Cardiac fibroblast (primary cell): ENCODE measurements around the gene S100A1.
"Not testable (repeated sequence)": the region's sequence is repeated elsewhere in the genome, so short reads cannot be mapped to it uniquely, and the experiment has no call there.

Experiments
- DNase-seq, 2 donors: peaks; one replicate each; pipeline versions ENCODE4 v3.0.0 to v3.0.0-alpha.2; 2010; ENCODE audit warnings: low read depth in 2 of 2
- H3K4me3 ChIP-seq, 2 donors: replicated peaks in 1 of 2; 1 replicate in 1 of 2; 2 replicates in 1 of 2; pipeline ENCODE4 v1.5.1; 2011; ENCODE audit warnings: low read depth in 2 of 2, low read length in 2 of 2, mild to moderate bottlenecking in 2 of 2, moderate library complexity in 1 of 2
- CTCF ChIP-seq: IDR thresholded peaks from one replicate; pipeline ENCODE4 v1.5.1; 2011; ENCODE audit warnings: low read depth, mild to moderate bottlenecking, low read length, inconsistent platforms

The S100A1 gene

GRCh38 chr1:153627715-153628626, at the start of gene S100A1:
Gene S100A1, plus strand, starts transcription at chr1:153628434. Its CDS starts 2,088 bp downstream, at chr1:153630522.
- peak within 1 kb of the TSS; percentile 66 to 69 for H3K4me3 ChIP-seq
- DNase-seq: no peak
- TF ChIP-seq CTCF: no peak

- DNase-seq: no peak
- H3K4me3 ChIP-seq: no peak overlapping the region
- TF ChIP-seq CTCF: no peak
Observed at GRCh38 chr1:153578490-153578889, 49.7 kb upstream of the S100A1 start.

GRCh38 chr1:153578936-153579335, 49.3 kb upstream of the S100A1 start:
- no peak overlapping the region for H3K4me3 ChIP-seq
- DNase-seq: no peak
- no peak for TF ChIP-seq CTCF

- DNase-seq, H3K4me3 ChIP-seq: not testable (repeated sequence)
Observed at GRCh38 chr1:153582836-153583235, 45.4 kb upstream of the S100A1 start.

- not testable (repeated sequence) for H3K4me3 ChIP-seq, DNase-seq
Observed at GRCh38 chr1:153583514-153583913, 44.7 kb upstream of the S100A1 start.

GRCh38 chr1:153583976-153584375, 44.3 kb upstream of the S100A1 start:
- DNase-seq: no peak
- H3K4me3 ChIP-seq: no peak overlapping the region
- TF ChIP-seq CTCF: no peak

- no peak for DNase-seq
- no peak overlapping the region for H3K4me3 ChIP-seq
- TF ChIP-seq CTCF: no peak
Observed at GRCh38 chr1:153585006-153585405, 43.2 kb upstream of the S100A1 start.

GRCh38 chr1:153586347-153586746, 41.9 kb upstream of the S100A1 start:
- no peak for TF ChIP-seq CTCF
- no peak overlapping the region for H3K4me3 ChIP-seq
- DNase-seq: no peak
